GM19455 (cell line): ENCODE measurements around the gene PRKCQ.

Source experiments
- ATAC-seq: cut with Tn5 transposase; IDR thresholded peaks from one replicate; pipeline ENCODE4 v1.9.1; 2021; ENCODE audit not compliant: unreplicated experiment

Gene PRKCQ

GRCh38 chr10:6569259-6569658 lies 10.8 kb downstream of the PRKCQ start:
- no peak for ATAC-seq

- no peak for ATAC-seq
Measured at GRCh38 chr10:6567884-6568283, 12.2 kb downstream of the PRKCQ start.

- no peak for ATAC-seq
Measured at GRCh38 chr10:6567203-6567703, 12.8 kb downstream of the PRKCQ start.

GRCh38 chr10:6565588-6565987 lies 14.5 kb downstream of the PRKCQ start:
- no peak for ATAC-seq

- no peak for ATAC-seq
Measured at GRCh38 chr10:6564367-6564766, 15.7 kb downstream of the PRKCQ start.

- ATAC-seq: no peak
Measured at GRCh38 chr10:6563731-6564130, 16.3 kb downstream of the PRKCQ start.

GRCh38 chr10:6563075-6563474 lies 17.0 kb downstream of the PRKCQ start:
- no peak for ATAC-seq

- ATAC-seq: no peak
Measured at GRCh38 chr10:6562221-6562620, 17.9 kb downstream of the PRKCQ start.

GRCh38 chr10:6561552-6561951 lies 18.5 kb downstream of the PRKCQ start:
- no peak for ATAC-seq

- no peak for ATAC-seq
Measured at GRCh38 chr10:6558759-6559461, 21.2 kb downstream of the PRKCQ start.

GRCh38 chr10:6558272-6558671 lies 21.8 kb downstream of the PRKCQ start:
- ATAC-seq: no peak

GRCh38 chr10:6553937-6554336 lies 26.1 kb downstream of the PRKCQ start:
- ATAC-seq: no peak

GRCh38 chr10:6543431-6544005 lies 36.6 kb downstream of the PRKCQ start:
- no peak for ATAC-seq

- no peak for ATAC-seq
Measured at GRCh38 chr10:6542999-6543430, 37.1 kb downstream of the PRKCQ start.

- ATAC-seq: no peak
Measured at GRCh38 chr10:6539833-6540232, 40.2 kb downstream of the PRKCQ start.

GRCh38 chr10:6537770-6538169 lies 42.3 kb downstream of the PRKCQ start:
- ATAC-seq: no peak

- no peak for ATAC-seq
Measured at GRCh38 chr10:6536102-6536501, 44.0 kb downstream of the PRKCQ start.

GRCh38 chr10:6535156-6535764 lies 44.8 kb downstream of the PRKCQ start:
- ATAC-seq: no peak

- ATAC-seq: no peak
Measured at GRCh38 chr10:6532321-6532720, 47.8 kb downstream of the PRKCQ start.

GRCh38 chr10:6530966-6531365 lies 49.1 kb downstream of the PRKCQ start:
- no peak for ATAC-seq

GRCh38 chr10:6530211-6530840 lies 49.8 kb downstream of the PRKCQ start:
- no peak for ATAC-seq
